GM23338 (cell line): Measurements from ENCODE around the gene FNDC1. TPM values are rescaled to one million over a fixed set of nuclear protein-coding genes. Genes with fewer than 3 reads are reported as not detected.

Experiments
- ATAC-seq: fragments of 200-7000 bp; cut with Tn5 transposase; 3 replicates; pipeline ENCODE4 v1.9.1; 2020
- DNase-seq: peaks from one replicate; pipeline ENCODE4 v3.0.0-alpha.2; 2015; ENCODE audit warnings: low spot score
- H2AFZ ChIP-seq: fragments of 200-600 bp; sonication (generic); 2 replicates; pipeline ENCODE4 v1.8.0; 2016; ENCODE audit warnings: antibody characterized with exemption, mild to moderate bottlenecking, moderate library complexity
- H3F3A ChIP-seq: fragments of 200-600 bp; sonication (generic); replicated peaks from 2 replicates; pipeline ENCODE4 v1.8.0; 2017; ENCODE audit warnings: antibody characterized with exemption, mixed run types, low read depth
- H3K27ac ChIP-seq: fragments of 200-600 bp; sonication (generic); 2 replicates; pipeline ENCODE4 v1.6.1; 2016; ENCODE audit warnings: low read depth
- H3K27me3 ChIP-seq: fragments of 200-600 bp; sonication (generic); 2 replicates; pipeline ENCODE4 v1.8.0; 2016; ENCODE audit warnings: mild to moderate bottlenecking, mixed run types, moderate library complexity; ENCODE audit not compliant: insufficient read depth
- H3K36me3 ChIP-seq: fragments of 200-600 bp; sonication (generic); 2 replicates; pipeline ENCODE4 v1.8.0; 2016; ENCODE audit warnings: mild to moderate bottlenecking; ENCODE audit not compliant: insufficient read depth
- H3K4me1 ChIP-seq: fragments of 200-600 bp; sonication (generic); 2 replicates; pipeline ENCODE4 v1.8.0; 2016; ENCODE audit warnings: mild to moderate bottlenecking, moderate library complexity; ENCODE audit not compliant: insufficient read depth
- H3K4me2 ChIP-seq: fragments of 200-600 bp; sonication (generic); 2 replicates; pipeline ENCODE4 v1.7.1; 2017; ENCODE audit warnings: mixed run types
- H3K4me3 ChIP-seq: fragments of 200-600 bp; sonication (generic); 2 replicates; pipeline ENCODE4 v1.6.1; 2016; ENCODE audit warnings: mixed run types
- H3K79me2 ChIP-seq: fragments of 200-600 bp; sonication (generic); replicated peaks from 2 replicates; pipeline ENCODE4 v1.8.0; 2017; ENCODE audit warnings: mild to moderate bottlenecking; ENCODE audit not compliant: insufficient read depth
- H3K9me2 ChIP-seq: fragments of 200-600 bp; sonication (generic); 2 replicates; pipeline ENCODE4 v1.8.0; 2017; ENCODE audit not compliant: insufficient read depth
- H4K20me1 ChIP-seq: fragments of 200-600 bp; sonication (generic); replicated peaks from 2 replicates; pipeline ENCODE4 v1.8.0; 2017; ENCODE audit warnings: mild to moderate bottlenecking; ENCODE audit not compliant: insufficient read depth
- H3K27ac Mint-ChIP-seq: 2 replicates; pipeline ENCODE4 v1.8.0; 2020; ENCODE audit warnings: inconsistent platforms, mild to moderate bottlenecking, moderate library complexity, mixed read lengths
- H3K27me3 Mint-ChIP-seq: 3 replicates; pipeline ENCODE4 v1.8.0; 2022; ENCODE audit warnings: low read depth, mild to moderate bottlenecking, moderate library complexity, mixed read lengths, inconsistent platforms; ENCODE audit not compliant: insufficient read depth, poor library complexity
- H3K36me3 Mint-ChIP-seq: 3 replicates; pipeline ENCODE4 v1.8.0; 2021; ENCODE audit warnings: low read depth, mild to moderate bottlenecking, inconsistent platforms, moderate library complexity, mixed read lengths
- H3K4me1 Mint-ChIP-seq: 3 replicates; pipeline ENCODE4 v1.8.0; 2020; ENCODE audit warnings: mild to moderate bottlenecking, inconsistent platforms, mixed read lengths
- H3K4me3 Mint-ChIP-seq: 3 replicates; pipeline ENCODE4 v1.8.0; 2021; ENCODE audit warnings: moderate library complexity, mild to moderate bottlenecking, inconsistent platforms, mixed read lengths
- H3K9me3 Mint-ChIP-seq: 3 replicates; pipeline ENCODE4 v1.8.0; 2020; ENCODE audit warnings: moderate library complexity, mild to moderate bottlenecking, inconsistent platforms, mixed read lengths
- CREB1 ChIP-seq: fragments of 250-450 bp; sonication (Bioruptor Pico); IDR thresholded peaks from 2 replicates; pipeline ENCODE4 v1.5.0; 2020; ENCODE audit warnings: low read depth, mild to moderate bottlenecking, moderate library complexity
- CTCF ChIP-seq, 2 experiments: fragments of 200-600 bp in 1 of 2; sonication (generic) in 1 of 2; conservative IDR thresholded peaks; 2 replicates each; pipeline versions ENCODE4 v1.5.1 to v1.6.1; 2016 to 2017; ENCODE audit warnings: antibody characterized with exemption in 2 of 2, low read depth in 2 of 2, mild to moderate bottlenecking in 2 of 2, moderate library complexity in 1 of 2
- ETS1 ChIP-seq: IDR thresholded peaks from 2 replicates; pipeline ENCODE4 v1.6.1; 2016; ENCODE audit warnings: antibody characterized with exemption
- EZH2phosphoT487 ChIP-seq: fragments of 200-600 bp; sonication (generic); IDR thresholded peaks from one replicate; pipeline ENCODE4 v1.8.1; 2018; ENCODE audit warnings: antibody characterized with exemption; ENCODE audit not compliant: unreplicated experiment
- JUNB ChIP-seq: IDR thresholded peaks from one replicate; pipeline ENCODE4 v1.6.1; 2016; ENCODE audit warnings: antibody characterized with exemption; ENCODE audit not compliant: unreplicated experiment
- POLR2AphosphoS5 ChIP-seq: IDR thresholded peaks from 2 replicates; pipeline ENCODE4 v1.6.1; 2016; ENCODE audit warnings: antibody characterized with exemption, low read depth
- REST ChIP-seq: IDR thresholded peaks from one replicate; pipeline ENCODE4 v1.6.1; 2018; ENCODE audit warnings: antibody characterized with exemption; ENCODE audit not compliant: unreplicated experiment
- ZNF114 ChIP-seq: fragments of 250-450 bp; sonication (Bioruptor Pico); IDR thresholded peaks from 2 replicates; pipeline ENCODE4 v1.5.0; 2020; ENCODE audit warnings: mild to moderate bottlenecking, moderate library complexity
- ZNF331 ChIP-seq: fragments of 250-450 bp; sonication (Bioruptor Pico); IDR thresholded peaks from 2 replicates; pipeline ENCODE4 v1.5.0; 2020; ENCODE audit warnings: low read depth, mild to moderate bottlenecking, moderate library complexity
- polyA plus RNA-seq: library from polyadenylated mRNA; unstranded; fragments of >200 nt; fragmentation: Nextera tagmentation; extraction: Ambion mirVana; gene quantifications from 2 replicates; pipeline ENCODE4 v1.2.1, GENCODE V29; 2016
- total RNA-seq: library from RNA; depleted of rRNA; stranded (reverse); fragments of >200 nt; shearing (Covaris generic); gene quantifications from 2 replicates; pipeline ENCODE4 v1.2.3, GENCODE V29; 2014

FNDC1 gene
- total and polyA plus RNA-seq, 2 experiments from 2014 or later = 0.38 to 0.57 TPM

GRCh38 chr6:159299566-159299965 is 130.4 kb downstream of the FNDC1 start (continued):
- TF ChIP-seq CREB1 (no peak), CTCF (conservative IDR thresholded peaks at IDR 0.05; ENCODE audit: low read depth in 2 of 2) (no peak), JUNB (no peak), ETS1 (no peak), EZH2phosphoT487 (no peak), POLR2AphosphoS5 (no peak)

GRCh38 chr6:159301277-159301676 is 132.1 kb downstream of the FNDC1 start:
- Histone ChIP-seq H3K4me2 (no peak overlapping the region), H4K20me1 (no peaks in the 10 kb centered on the region), H2AFZ (no peak overlapping the region), H3K4me1 (no peaks in the 10 kb centered on the region; the same call in 1 of the 2 replicates), H3F3A (no peaks in the 10 kb centered on the region), H3K27ac (no peak overlapping the region), H3K27me3 (no peaks in the 10 kb centered on the region), H3K79me2 (no peaks in the 10 kb centered on the region), H3K9me2 (no peaks in the 10 kb centered on the region), H3K4me3 (no peak overlapping the region), H3K36me3 (no peaks in the 10 kb centered on the region)
- Mint-ChIP-seq H3K9me3 (peaks cover 9% of the 10 kb centered on the region), H3K27me3 (peaks cover 5% of the 10 kb centered on the region), H3K27ac (no peak overlapping the region), H3K4me1 (peaks cover 16% of the 10 kb centered on the region), H3K4me3 (no peak overlapping the region), H3K36me3 (peaks cover 4% of the 10 kb centered on the region; the same call in 1 of the 3 replicates)
- no peak for DNase-seq
- ATAC-seq = no peak
- TF ChIP-seq ZNF331 (CRISPR knock-in tag) (no peak), REST (no peak), POLR2AphosphoS5 (no peak), JUNB (no peak), EZH2phosphoT487 (no peak), ZNF114 (CRISPR knock-in tag) (no peak), CTCF (conservative IDR thresholded peaks at IDR 0.05; ENCODE audit: low read depth in 2 of 2) (no peak)
